Upper lobe of right lung (tissue), 1 donor: Measurements from ENCODE around the gene WNT9B. TPM values are rescaled to one million over a fixed set of nuclear protein-coding genes. Genes with fewer than 3 reads are reported as not detected.
"Not testable (repeated sequence)": the region's sequence is repeated elsewhere in the genome, so short reads cannot be mapped to it uniquely, and the experiment has no call there.

Source experiments
- ATAC-seq: fragments of 200-7000 bp; cut with Tn5 transposase; one replicate; pipeline ENCODE4 v1.9.1; 2020; ENCODE audit warnings: mild to moderate bottlenecking, moderate library complexity
- DNase-seq: peaks from one replicate; pipeline ENCODE4 v3.0.0-alpha.2; 2020
- H3K27ac ChIP-seq: fragments of 200-600 bp; one replicate; pipeline ENCODE4 v1.8.0; 2022
- H3K27me3 ChIP-seq: fragments of 200-600 bp; one replicate; pipeline ENCODE4 v1.8.0; 2022; ENCODE audit warnings: mild to moderate bottlenecking
- H3K36me3 ChIP-seq: fragments of 200-600 bp; one replicate; pipeline ENCODE4 v1.8.0; 2022
- H3K4me1 ChIP-seq: fragments of 200-600 bp; one replicate; pipeline ENCODE4 v1.8.0; 2022
- H3K4me3 ChIP-seq: fragments of 200-600 bp; one replicate; pipeline ENCODE4 v1.8.0; 2022; ENCODE audit warnings: mild to moderate bottlenecking
- H3K9me3 ChIP-seq: fragments of 200-600 bp; one replicate; pipeline ENCODE4 v1.8.0; 2022
- intact Hi-C: fragments of 100-400 bp; cut with DNase I; formaldehyde crosslinking; loops from one replicate; pipeline ENCODE4 v1.11.0; 2022
- total RNA-seq: library from RNA; stranded (reverse); fragmentation: NEBNext Ultra II Directional; extraction: Animal tissue kit (Norgen Biotek cat#: 25700); gene quantifications from one replicate; pipeline ENCODE4 v1.2.1, GENCODE V29; 2021
- TF ChIP-seq, protein P1 (sequence below): fragments of 200-600 bp; IDR thresholded peaks from one replicate; pipeline ENCODE4 v1.8.0; 2022; ENCODE audit warnings: antibody characterized with exemption
- donor health status: DM: no; HTN: yes; CAD: no; lungs with severe emphysema.

WNT9B gene
- total RNA-seq, 1 donor from 2014 or later = 2.0 TPM

DNA sequence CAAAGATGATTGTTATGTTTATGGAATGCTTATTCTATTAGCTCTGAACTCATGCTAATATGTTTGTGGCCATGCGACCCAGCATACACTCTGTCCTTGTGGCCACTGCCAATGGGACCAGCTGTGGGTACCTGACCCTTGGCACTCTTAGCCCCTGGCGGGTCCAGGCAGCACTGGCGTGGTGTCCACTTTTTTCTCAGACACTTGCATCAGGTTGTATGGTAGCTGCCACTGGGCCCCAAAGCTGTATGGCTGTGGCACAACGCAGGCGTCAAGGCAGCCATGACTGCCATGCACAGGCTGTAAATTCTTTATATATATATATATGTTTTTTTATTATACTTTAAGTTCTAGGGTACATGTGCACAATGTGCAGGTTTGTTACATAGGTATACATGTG, 12.2 kb upstream of the WNT9B start:
- TF ChIP-seq, protein P1, sequence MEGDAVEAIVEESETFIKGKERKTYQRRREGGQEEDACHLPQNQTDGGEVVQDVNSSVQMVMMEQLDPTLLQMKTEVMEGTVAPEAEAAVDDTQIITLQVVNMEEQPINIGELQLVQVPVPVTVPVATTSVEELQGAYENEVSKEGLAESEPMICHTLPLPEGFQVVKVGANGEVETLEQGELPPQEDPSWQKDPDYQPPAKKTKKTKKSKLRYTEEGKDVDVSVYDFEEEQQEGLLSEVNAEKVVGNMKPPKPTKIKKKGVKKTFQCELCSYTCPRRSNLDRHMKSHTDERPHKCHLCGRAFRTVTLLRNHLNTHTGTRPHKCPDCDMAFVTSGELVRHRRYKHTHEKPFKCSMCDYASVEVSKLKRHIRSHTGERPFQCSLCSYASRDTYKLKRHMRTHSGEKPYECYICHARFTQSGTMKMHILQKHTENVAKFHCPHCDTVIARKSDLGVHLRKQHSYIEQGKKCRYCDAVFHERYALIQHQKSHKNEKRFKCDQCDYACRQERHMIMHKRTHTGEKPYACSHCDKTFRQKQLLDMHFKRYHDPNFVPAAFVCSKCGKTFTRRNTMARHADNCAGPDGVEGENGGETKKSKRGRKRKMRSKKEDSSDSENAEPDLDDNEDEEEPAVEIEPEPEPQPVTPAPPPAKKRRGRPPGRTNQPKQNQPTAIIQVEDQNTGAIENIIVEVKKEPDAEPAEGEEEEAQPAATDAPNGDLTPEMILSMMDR = no peak
- Histone ChIP-seq H3K27ac (no peak overlapping the region), H3K27me3 (peaks cover 18% of the 10 kb centered on the region), H3K4me3 (no peak overlapping the region), H3K36me3 (no peaks in the 10 kb centered on the region), H3K9me3 (peaks cover 9% of the 10 kb centered on the region), H3K4me1 (no peaks in the 10 kb centered on the region)
- intact Hi-C loops = no loop called here
- DNase-seq = no peak
- ATAC-seq = no peak

DNA sequence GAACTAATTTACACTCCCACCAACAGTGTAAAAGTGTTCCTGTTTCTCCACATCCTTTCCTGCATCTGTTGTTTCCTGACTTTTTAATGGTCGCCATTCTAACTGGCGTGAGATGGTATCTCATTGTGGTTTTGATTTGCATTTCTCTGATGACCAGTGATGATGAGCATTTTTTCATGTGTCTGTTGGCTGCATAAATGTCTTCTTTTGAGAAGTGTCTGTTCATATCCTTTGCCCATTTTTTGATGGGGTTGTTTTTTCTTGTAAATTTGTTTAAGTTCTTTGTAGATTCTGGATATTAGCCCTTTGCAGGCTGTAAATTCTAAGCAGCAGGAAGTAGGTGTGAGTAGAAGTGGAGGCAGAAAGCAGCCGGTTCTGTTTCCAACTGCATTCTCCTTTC, 10.8 kb upstream of the WNT9B start:
- intact Hi-C loops = loop anchor here (10.0 kb wide), 2 partner anchors 104 to 154 kb away; no protein-coding TSS in a partner anchor
- not testable (repeated sequence) for H3K9me3 ChIP-seq, H3K4me3 ChIP-seq, H3K4me1 ChIP-seq, ATAC-seq, H3K36me3 ChIP-seq, H3K27ac ChIP-seq, DNase-seq
- H3K27me3 ChIP-seq = peaks cover 18% of the 10 kb centered on the region

DNA sequence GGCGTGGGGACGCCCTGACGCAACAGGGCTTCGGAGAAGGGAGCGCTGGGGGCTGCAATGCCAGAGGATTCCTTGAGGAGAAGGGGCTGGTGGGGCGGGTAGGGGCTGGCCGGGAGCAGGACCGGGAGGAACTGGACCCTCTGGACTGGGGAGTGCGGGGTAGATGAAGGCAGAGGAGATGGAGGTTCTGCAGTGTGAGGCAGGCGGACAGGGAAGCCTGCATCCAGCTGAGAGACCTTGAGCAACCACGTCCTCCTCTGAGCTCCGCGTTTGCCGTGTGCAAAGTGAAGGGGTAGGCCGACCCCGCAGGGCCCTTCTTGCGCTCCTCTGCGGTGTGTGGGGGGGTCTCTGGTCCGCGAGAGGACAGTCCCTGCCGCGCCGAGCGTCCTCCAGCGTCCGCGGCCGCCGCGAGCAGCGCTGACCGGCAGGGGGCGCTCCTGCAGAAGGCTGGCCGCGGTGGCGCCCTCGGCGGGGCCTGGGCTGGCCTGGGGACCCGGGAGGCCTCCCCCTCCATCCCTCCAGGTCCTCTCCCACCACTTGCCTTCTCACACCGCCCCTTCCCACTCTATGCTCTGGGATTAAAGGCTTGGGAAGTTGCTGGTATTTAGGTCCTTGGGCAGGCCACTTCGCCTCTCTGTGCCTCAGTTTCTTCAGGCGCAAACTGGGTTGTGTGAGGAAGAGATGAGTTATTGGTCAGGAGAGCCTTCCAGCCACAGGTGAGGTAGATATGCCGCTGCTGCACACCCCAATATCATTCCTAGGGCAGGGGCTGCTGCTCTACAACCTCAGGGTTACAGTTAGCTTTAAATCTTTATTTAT, 9.6 kb upstream of the WNT9B start:
- ATAC-seq (peak; percentile 85), DNase-seq (no peak)
- Histone ChIP-seq H3K27ac (no peak overlapping the region), H3K4me1 (no peaks in the 10 kb centered on the region), H3K36me3 (no peaks in the 10 kb centered on the region), H3K9me3 (peaks cover 9% of the 10 kb centered on the region), H3K27me3 (peaks cover 18% of the 10 kb centered on the region), H3K4me3 (no peak overlapping the region)
- TF ChIP-seq, protein P1 = peak; percentile 69
- intact Hi-C loops = loop anchor here (10.0 kb wide), 2 partner anchors 103 to 153 kb away; no protein-coding TSS in a partner anchor

DNA sequence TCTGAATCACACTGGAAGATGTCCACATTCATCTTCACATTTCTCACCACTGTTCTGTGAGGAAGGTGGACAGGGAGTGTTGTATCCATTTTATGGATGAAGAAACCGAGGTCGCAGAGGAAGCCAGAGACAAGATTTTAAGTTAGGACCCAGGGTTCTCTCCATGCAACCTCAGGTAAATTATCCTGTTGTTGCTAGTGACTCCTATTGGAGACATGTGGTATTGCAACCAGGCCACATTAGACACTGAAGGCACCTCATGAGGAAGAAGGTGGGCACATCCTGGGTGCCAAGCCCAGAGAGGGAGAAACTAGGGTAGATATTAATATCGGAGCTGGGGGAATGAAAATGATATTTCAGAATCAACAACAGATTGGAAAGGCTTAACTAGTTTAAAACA, 8.5 kb upstream of the WNT9B start:
- H3K4me3 ChIP-seq = no peak overlapping the region
- no peaks in the 10 kb centered on the region for H3K4me1 ChIP-seq
- intact Hi-C loops = loop anchor here (10.0 kb wide), 2 partner anchors 102 to 152 kb away; no protein-coding TSS in a partner anchor
- peaks cover 9% of the 10 kb centered on the region for H3K9me3 ChIP-seq
- TF ChIP-seq, protein P1 = peak; percentile 43
- ATAC-seq = no peak
- H3K36me3 ChIP-seq = no peaks in the 10 kb centered on the region
- H3K27ac ChIP-seq = no peak overlapping the region
- DNase-seq = no peak
- peaks cover 18% of the 10 kb centered on the region for H3K27me3 ChIP-seq

DNA sequence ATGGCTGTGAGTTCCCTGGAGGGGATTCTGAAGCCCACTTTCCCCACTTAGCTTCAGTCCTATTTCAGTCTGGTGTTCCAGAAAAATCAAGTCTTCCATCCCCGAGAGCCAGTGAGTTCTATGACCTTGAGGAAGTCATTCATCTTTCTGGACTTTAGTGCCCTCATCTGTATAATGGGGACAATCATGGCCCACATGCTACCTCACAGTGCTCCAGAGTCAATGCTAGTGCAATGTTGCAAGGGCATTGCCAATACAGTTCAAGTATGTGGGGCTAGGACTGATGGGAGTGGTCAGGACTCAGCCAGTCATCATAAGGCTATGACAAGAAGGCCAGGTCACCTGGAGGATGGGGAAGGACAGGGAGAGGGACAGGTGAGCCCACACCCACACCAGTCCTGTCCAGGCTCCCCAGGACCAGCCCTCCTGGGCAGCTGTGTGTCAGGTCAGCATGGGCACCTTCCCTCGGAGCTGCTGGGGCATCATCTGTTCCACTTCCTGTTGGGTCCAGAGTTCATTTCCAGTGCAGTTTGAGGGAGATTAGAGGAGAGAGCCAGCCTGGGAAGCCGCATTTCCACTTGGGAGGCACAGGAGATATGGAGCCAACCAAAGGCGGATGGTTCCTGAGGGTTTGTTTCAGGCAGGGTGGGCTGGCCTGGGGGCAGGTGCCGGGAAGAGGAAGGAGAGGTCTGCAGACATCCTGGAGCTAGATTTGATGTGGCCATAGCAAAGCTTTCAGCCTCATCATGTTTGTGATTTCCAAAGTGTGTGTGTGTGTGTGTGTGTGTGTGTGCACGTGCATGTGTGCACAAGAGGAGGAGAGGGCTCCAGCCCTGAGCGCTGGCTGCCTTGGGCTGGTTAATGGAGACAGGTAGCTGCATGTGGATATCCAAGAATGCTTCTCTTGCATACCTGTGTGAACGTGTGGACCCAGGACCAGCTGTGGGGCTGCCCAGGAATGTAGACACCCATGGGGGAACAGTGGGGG, 3.9 kb upstream of the WNT9B start:
- Histone ChIP-seq H3K27me3 (peaks cover 26% of the 10 kb centered on the region), H3K9me3 (peaks cover 9% of the 10 kb centered on the region), H3K4me1 (peaks cover 6% of the 10 kb centered on the region), H3K4me3 (no peak overlapping the region), H3K36me3 (no peaks in the 10 kb centered on the region), H3K27ac (no peak overlapping the region)
- ATAC-seq = no peak
- TF ChIP-seq, protein P1 = no peak
- intact Hi-C loops = loop anchor here (10.0 kb wide), 2 partner anchors 97 to 147 kb away; no protein-coding TSS in a partner anchor
- DNase-seq = no peak
